Raji (cell line): Measurements from ENCODE around the gene ZSCAN10.

ENCODE experiments used
- POLR2A ChIP-seq: IDR thresholded peaks from 2 replicates; pipeline ENCODE4 v1.6.1; 2011; ENCODE audit warnings: low read depth, low read length, control low read depth; ENCODE audit not compliant: insufficient read depth

ZSCAN10 gene

GRCh38 chr16:3096362-3096761 is 2.7 kb downstream of the ZSCAN10 start:
- no peak for TF ChIP-seq POLR2A

- no peak for TF ChIP-seq POLR2A
These were observed 3.2 kb downstream of the ZSCAN10 start for GRCh38 chr16:3095869-3096268.

- TF ChIP-seq POLR2A: no peak
These were observed 4.6 kb downstream of the ZSCAN10 start for GRCh38 chr16:3094289-3095027.

GRCh38 chr16:3092501-3092941 is 6.6 kb downstream of the ZSCAN10 start:
- no peak for TF ChIP-seq POLR2A

GRCh38 chr16:3091551-3091950 is 7.5 kb downstream of the ZSCAN10 start:
- TF ChIP-seq POLR2A: no peak

GRCh38 chr16:3089717-3090592 is 9.1 kb downstream of the ZSCAN10 start:
- TF ChIP-seq POLR2A: no peak

- no peak for TF ChIP-seq POLR2A
These were observed 10.0 kb downstream of the ZSCAN10 start for GRCh38 chr16:3088925-3089716.

- TF ChIP-seq POLR2A: no peak
These were observed 10.6 kb downstream of the ZSCAN10 start for GRCh38 chr16:3088450-3088849.

- TF ChIP-seq POLR2A: no peak
These were observed 11.6 kb downstream of the ZSCAN10 start for GRCh38 chr16:3087243-3088235.

- TF ChIP-seq POLR2A: no peak
These were observed 12.4 kb downstream of the ZSCAN10 start for GRCh38 chr16:3086596-3087242.

- TF ChIP-seq POLR2A: no peak
These were observed 13.1 kb downstream of the ZSCAN10 start for GRCh38 chr16:3085868-3086595.

- no peak for TF ChIP-seq POLR2A
These were observed 14.0 kb downstream of the ZSCAN10 start for GRCh38 chr16:3084969-3085670.
